ENCODE measurements around the gene UTP20.

- no peak for TF ChIP-seq CTCF (IDR thresholded peaks at IDR 0.05)
- no peak for TF ChIP-seq EP300 (IDR thresholded peaks at IDR 0.05)
- no peak for TF ChIP-seq RFX5 (IDR thresholded peaks at IDR 0.05)
- TF ChIP-seq HOXA7 (CRISPR knock-in tag; IDR thresholded peaks at IDR 0.05) = no peak
- TF ChIP-seq RCOR1 (IDR thresholded peaks at IDR 0.05; ENCODE audit: low read depth, low read length) = no peak
- TF ChIP-seq FOXS1 (CRISPR knock-in tag; IDR thresholded peaks at IDR 0.05) = no peak
- TF ChIP-seq JUNB (IDR thresholded peaks at IDR 0.05) = no peak
- TF ChIP-seq POLR2A (IDR thresholded peaks at IDR 0.05; ENCODE audit: low read length) = no peak
- TF ChIP-seq NR3C1 (IDR thresholded peaks at IDR 0.05) = no peak
- TF ChIP-seq MAFK (IDR thresholded peaks at IDR 0.05; ENCODE audit: partially characterized antibody) = no peak
- no peak for TF ChIP-seq EHMT2 (IDR thresholded peaks at IDR 0.05; ENCODE audit: low read depth)
- TF ChIP-seq SREBF2 (IDR thresholded peaks at IDR 0.05) = no peak
- no peak for TF ChIP-seq REST (IDR thresholded peaks at IDR 0.05)
These were observed 144.7 kb downstream of the UTP20 start for GRCh38 chr12:101424620-101425019.
